Colonic mucosa (tissue), 4 donors: ENCODE results near the gene JAKMIP3. TPM values are rescaled to one million over a fixed set of nuclear protein-coding genes. Genes with fewer than 3 reads are reported as not detected.

Experiments
- DNase-seq: peaks from one replicate; pipeline ENCODE4 v3.0.0-alpha.2; 2020
- H3K27ac ChIP-seq: fragments of 200-600 bp; one replicate; pipeline ENCODE4 v1.8.0; 2021
- H3K27me3 ChIP-seq: fragments of 200-600 bp; one replicate; pipeline ENCODE4 v1.8.0; 2021
- H3K36me3 ChIP-seq: fragments of 200-600 bp; one replicate; pipeline ENCODE4 v1.8.0; 2021
- H3K4me1 ChIP-seq: fragments of 200-600 bp; one replicate; pipeline ENCODE4 v1.8.0; 2021; ENCODE audit warnings: mild to moderate bottlenecking
- H3K4me3 ChIP-seq: fragments of 200-600 bp; one replicate; pipeline ENCODE4 v1.8.0; 2021
- H3K9ac ChIP-seq, 2 donors: one replicate each; pipeline ENCODE4 v1.7.0; 2013; ENCODE audit warnings: control low read depth in 2 of 2, low read depth in 2 of 2, low read length in 2 of 2
- H3K9me3 ChIP-seq: fragments of 200-600 bp; one replicate; pipeline ENCODE4 v1.8.0; 2021
- intact Hi-C: fragments of 100-400 bp; cut with DNase I; formaldehyde crosslinking; loops from one replicate; pipeline ENCODE4 v1.14.1; 2022
- total RNA-seq, 2 donors: library from RNA; stranded (reverse); fragmentation: NEBNext Ultra II Directional in 1 of 2; extraction: Animal tissue kit (Norgen Biotek cat#: 25700) in 1 of 2; gene quantifications; one replicate each; pipeline ENCODE4 v1.2.1, GENCODE V29; 2021
- TF ChIP-seq, protein P1 (sequence below): fragments of 200-600 bp; IDR thresholded peaks from one replicate; pipeline ENCODE4 v1.8.0; 2022; ENCODE audit warnings: antibody characterized with exemption, mild to moderate bottlenecking
- donor health status: healthy.
- donor health status: DM: no; HTN: no; CAD: no.
- donor health status: DM: no; HTN: no; CAD: no.

JAKMIP3 gene
- total RNA-seq, 2 donors from 2014 or later, result 0.10 to 0.27 TPM

DNA sequence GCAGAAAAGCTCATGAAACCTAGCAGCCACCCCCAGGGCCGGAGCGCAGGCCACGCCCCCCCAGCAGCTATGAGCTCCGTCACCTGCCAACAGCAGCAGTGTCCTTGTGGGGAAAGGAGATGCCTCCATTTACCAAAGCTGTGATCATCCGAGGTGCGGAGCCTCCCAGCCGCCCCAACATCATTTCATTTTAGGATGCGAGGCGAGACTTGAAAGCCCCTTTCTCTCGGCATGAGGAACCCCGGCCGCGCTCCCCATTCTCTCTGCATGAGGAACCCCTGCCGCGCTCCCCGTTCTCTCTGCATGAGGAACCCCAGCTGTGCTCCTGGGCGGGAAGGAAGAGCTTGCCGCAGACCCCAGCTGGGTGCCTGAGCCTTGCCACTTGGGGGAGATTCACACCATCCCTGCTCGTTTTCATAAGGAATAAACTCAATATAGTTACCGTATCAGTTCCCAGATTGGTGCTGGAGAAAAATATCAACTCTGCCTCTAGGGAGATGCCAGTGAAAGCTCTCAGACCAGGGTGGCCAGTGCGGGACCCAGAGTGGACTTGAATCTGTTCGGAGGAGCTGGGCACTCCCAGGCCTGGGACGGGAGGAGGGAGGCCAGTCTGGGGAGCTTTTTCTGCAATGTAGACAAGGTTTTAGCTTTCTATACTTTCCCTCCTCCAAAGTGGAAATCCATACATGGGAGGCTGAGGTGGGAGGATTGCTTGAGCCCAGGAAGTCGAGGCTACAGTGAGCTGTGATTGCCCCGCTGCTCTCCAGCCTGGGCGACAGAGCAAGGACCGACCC, 35.0 kb downstream of the JAKMIP3 start:
- Histone ChIP-seq H3K27ac (no peak overlapping the region), H3K4me3 (no peak overlapping the region), H3K9me3 (no peaks in the 10 kb centered on the region), H3K36me3 (no peaks in the 10 kb centered on the region), H3K9ac (no peak overlapping the region), H3K27me3 (no peaks in the 10 kb centered on the region), H3K4me1 (no peaks in the 10 kb centered on the region)
- intact Hi-C loops, result no loop called here
- no peak for DNase-seq
- TF ChIP-seq, protein P1, sequence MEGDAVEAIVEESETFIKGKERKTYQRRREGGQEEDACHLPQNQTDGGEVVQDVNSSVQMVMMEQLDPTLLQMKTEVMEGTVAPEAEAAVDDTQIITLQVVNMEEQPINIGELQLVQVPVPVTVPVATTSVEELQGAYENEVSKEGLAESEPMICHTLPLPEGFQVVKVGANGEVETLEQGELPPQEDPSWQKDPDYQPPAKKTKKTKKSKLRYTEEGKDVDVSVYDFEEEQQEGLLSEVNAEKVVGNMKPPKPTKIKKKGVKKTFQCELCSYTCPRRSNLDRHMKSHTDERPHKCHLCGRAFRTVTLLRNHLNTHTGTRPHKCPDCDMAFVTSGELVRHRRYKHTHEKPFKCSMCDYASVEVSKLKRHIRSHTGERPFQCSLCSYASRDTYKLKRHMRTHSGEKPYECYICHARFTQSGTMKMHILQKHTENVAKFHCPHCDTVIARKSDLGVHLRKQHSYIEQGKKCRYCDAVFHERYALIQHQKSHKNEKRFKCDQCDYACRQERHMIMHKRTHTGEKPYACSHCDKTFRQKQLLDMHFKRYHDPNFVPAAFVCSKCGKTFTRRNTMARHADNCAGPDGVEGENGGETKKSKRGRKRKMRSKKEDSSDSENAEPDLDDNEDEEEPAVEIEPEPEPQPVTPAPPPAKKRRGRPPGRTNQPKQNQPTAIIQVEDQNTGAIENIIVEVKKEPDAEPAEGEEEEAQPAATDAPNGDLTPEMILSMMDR, result no peak

DNA sequence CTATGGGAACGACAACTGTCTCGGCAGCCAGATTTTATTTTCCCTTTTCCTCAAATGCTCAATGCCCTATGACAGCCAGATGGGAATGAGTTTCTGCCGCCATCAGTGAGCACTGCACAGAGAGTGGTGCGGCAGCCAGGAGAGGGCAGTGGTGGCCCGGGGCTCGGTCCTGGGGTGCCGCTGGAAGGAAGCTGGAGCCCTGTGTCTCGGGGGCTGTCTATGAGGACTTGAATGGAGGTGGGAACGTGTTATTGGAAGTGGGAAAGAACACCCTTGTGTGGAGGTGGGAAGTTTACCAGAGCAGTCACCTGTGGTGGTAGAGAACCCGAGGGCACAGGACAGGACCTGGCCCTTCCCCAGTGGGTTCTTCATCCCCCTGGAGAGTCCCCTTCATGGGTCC, 35.8 kb downstream of the JAKMIP3 start:
- Histone ChIP-seq H3K4me3 (no peak overlapping the region), H3K36me3 (no peaks in the 10 kb centered on the region), H3K4me1 (no peaks in the 10 kb centered on the region), H3K9ac (no peak overlapping the region), H3K9me3 (no peaks in the 10 kb centered on the region), H3K27ac (no peak overlapping the region), H3K27me3 (no peaks in the 10 kb centered on the region)
- TF ChIP-seq, protein P1, result no peak
- intact Hi-C loops, result no loop called here
- no peak for DNase-seq

DNA sequence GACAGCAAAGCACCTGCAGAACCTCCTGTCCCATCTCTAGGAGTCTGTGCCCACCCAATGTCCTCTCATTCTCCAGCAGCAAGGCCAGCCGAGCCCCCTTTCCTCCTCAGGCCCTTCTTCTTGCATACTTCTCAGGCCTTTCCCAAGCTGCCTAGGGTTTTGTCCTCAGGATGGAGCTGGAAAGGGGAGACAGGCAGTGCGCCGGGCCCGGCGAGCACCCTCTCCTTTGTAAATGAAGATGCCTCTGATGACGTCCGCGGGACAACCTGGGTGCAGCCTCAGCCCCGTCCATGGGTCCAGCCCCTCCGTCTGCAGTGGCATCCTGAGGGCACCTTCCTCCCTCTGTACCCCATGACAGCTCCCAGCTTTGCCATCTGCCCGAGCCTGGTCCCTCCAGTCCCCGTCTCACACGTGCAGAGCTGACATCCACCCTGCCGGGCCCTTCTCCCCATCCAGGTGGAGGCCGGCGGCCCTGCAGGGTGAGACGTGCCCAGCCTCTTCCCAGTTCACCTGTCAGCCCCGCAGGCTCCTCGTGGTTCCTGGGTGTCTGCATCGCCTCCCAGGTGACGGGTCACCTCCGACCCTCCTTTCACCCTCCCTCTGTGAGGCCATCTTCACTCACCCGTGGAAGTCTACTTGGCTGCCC, 36.4 kb downstream of the JAKMIP3 start:
- intact Hi-C loops, result no loop called here
- DNase-seq, result no peak
- Histone ChIP-seq H3K4me3 (no peak overlapping the region), H3K9me3 (no peaks in the 10 kb centered on the region), H3K9ac (no peak overlapping the region), H3K27me3 (no peaks in the 10 kb centered on the region), H3K27ac (no peak overlapping the region), H3K36me3 (no peaks in the 10 kb centered on the region), H3K4me1 (no peaks in the 10 kb centered on the region)
- TF ChIP-seq, protein P1, result no peak

DNA sequence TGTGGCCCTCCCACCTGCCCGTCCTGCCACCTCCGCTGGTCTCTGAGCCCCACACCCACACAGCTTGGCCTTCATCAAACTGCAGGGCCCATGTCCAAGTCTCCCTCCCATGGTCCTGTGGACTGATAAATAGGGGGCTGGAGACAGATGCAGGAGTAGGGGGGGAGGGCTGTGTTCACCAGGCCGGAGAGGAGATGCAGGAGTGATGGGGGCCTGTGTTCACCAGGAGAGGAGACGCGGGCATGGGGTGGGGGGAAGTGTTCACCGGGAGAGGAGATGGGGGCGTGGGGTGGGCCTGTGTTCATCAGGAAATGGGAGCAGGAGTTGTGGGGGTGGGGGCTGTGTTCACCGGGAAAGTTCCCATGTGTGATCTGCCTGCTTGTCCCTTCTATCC, 37.0 kb downstream of the JAKMIP3 start:
- H3K4me1 ChIP-seq, result no peaks in the 10 kb centered on the region
- H3K9ac ChIP-seq, result no peak overlapping the region

DNA sequence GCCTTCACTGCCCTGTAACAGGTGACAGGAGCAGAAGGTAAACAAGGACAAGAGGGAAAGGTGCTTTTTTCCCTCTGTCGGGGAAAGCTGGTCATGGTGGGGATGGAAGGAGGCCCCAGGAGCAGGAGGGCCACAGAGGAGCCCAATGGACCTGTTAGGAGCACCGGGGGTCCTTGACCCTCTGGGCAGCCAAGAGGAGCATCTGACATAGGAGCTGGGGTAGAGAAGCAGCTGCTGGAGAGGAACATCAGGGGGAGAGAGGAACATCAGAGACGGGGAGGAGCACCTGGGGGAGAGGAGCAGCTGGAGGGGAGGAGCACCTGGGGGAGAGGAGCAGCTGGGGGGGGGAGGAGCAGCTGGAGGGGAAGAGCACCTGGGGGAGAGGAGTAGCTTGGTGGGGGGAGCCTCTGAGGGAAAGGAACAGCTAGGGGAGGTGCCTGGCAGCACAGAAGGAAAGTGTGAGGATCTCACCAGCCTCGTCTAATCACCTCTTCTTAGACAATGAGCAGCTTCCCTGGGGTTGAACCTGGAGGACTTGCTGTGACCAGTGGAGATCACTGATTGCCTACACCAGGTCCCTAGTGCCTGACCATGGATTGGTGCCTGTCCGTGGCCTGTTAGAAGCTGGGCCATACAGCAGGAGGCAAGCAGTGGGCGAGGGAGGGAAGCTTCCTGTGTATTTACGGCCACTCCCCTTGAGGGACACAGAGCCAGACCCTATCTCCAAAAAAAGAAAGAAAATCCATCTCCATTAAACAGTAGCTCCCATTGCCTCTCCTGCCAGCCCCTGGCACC, 37.6 kb downstream of the JAKMIP3 start:
- H3K27me3 ChIP-seq, result no peaks in the 10 kb centered on the region
- intact Hi-C loops, result no loop called here
- no peak overlapping the region for H3K9ac ChIP-seq
- H3K27ac ChIP-seq, result no peak overlapping the region
- no peaks in the 10 kb centered on the region for H3K36me3 ChIP-seq
- no peaks in the 10 kb centered on the region for H3K4me1 ChIP-seq
- TF ChIP-seq, protein P1, result no peak
- no peaks in the 10 kb centered on the region for H3K9me3 ChIP-seq
- no peak for DNase-seq
- H3K4me3 ChIP-seq, result no peak overlapping the region

More for the DNA sequence above, 37.0 kb downstream of the JAKMIP3 start:
- TF ChIP-seq, protein P1, result no peak
- H3K27me3 ChIP-seq, result no peaks in the 10 kb centered on the region
- no peak overlapping the region for H3K4me3 ChIP-seq
- intact Hi-C loops, result no loop called here
- no peak for DNase-seq
- H3K27ac ChIP-seq, result no peak overlapping the region
- no peaks in the 10 kb centered on the region for H3K36me3 ChIP-seq
- H3K9me3 ChIP-seq, result no peaks in the 10 kb centered on the region
